Common myeloid progenitor, CD34-positive (primary cell): ENCODE data around the gene SCARF2.
"Not testable (repeated sequence)": the region's sequence is repeated elsewhere in the genome, so short reads cannot be mapped to it uniquely, and the experiment has no call there.

Experiments
- CTCF ChIA-PET: fragments of 350-600 bp; sonication (Branson Sonifier 250); formaldehyde crosslinking; loops from one replicate; lab custom pipeline; 2021; ENCODE audit warnings: antibody characterized with exemption; lab: Charles Lee
- POLR2A ChIA-PET: fragments of 350-600 bp; sonication (Branson Sonifier 250); formaldehyde crosslinking; loops from one replicate; lab custom pipeline; 2021; ENCODE audit warnings: antibody characterized with exemption; lab: Charles Lee
- DNase-seq, 3 donors: peaks; one replicate each; pipeline versions ENCODE4 v3.0.0 to v3.0.0-alpha.2; 2013
- H3K27ac ChIP-seq, 2 experiments: 1 replicate in 1 of 2; 2 replicates in 1 of 2; pipeline ENCODE4 v1.7.0; 2013; ENCODE audit warnings: inconsistent platforms in 2 of 2, low read length in 2 of 2, mild to moderate bottlenecking in 2 of 2, low read depth in 1 of 2, moderate library complexity in 1 of 2; ENCODE audit not compliant: severe bottlenecking in 2 of 2, insufficient read depth in 1 of 2, poor library complexity in 1 of 2
- H3K27me3 ChIP-seq, 5 experiments: replicated peaks in 2 of 5; 1 replicate in 3 of 5; 2 replicates in 2 of 5; pipeline versions ENCODE4 v1.6.1 to v1.7.0; 2013; ENCODE audit warnings: low read length in 4 of 5, mild to moderate bottlenecking in 2 of 5, moderate library complexity in 2 of 5, inconsistent platforms in 1 of 5; ENCODE audit not compliant: insufficient read depth in 5 of 5, control insufficient read depth in 4 of 5
- H3K36me3 ChIP-seq, 4 experiments: 1 replicate in 2 of 4; 2 replicates in 2 of 4; pipeline versions ENCODE4 v1.6.1 to v1.7.0; 2013; ENCODE audit warnings: low read length in 3 of 4, control low read depth in 1 of 4, mild to moderate bottlenecking in 1 of 4; ENCODE audit not compliant: control insufficient read depth in 4 of 4, insufficient read depth in 4 of 4
- H3K4me1 ChIP-seq, 4 experiments: 1 replicate in 3 of 4; 2 replicates in 1 of 4; pipeline versions ENCODE4 v1.6.1 to v1.7.1; 2013; ENCODE audit warnings: low read length in 3 of 4, mild to moderate bottlenecking in 3 of 4, control low read depth in 1 of 4, inconsistent platforms in 1 of 4, moderate library complexity in 1 of 4; ENCODE audit not compliant: control insufficient read depth in 4 of 4, insufficient read depth in 4 of 4; ENCODE audit errors: control extremely low read depth in 1 of 4
- H3K4me3 ChIP-seq, 7 experiments: 1 replicate in 4 of 7; 2 replicates in 3 of 7; pipeline versions ENCODE4 v1.5.1 to v1.7.0; 2013; ENCODE audit warnings: mild to moderate bottlenecking in 7 of 7, low read length in 6 of 7, moderate library complexity in 6 of 7, inconsistent platforms in 2 of 7, low read depth in 2 of 7, control low read depth in 1 of 7; ENCODE audit not compliant: insufficient read depth in 4 of 7, control insufficient read depth in 1 of 7; ENCODE audit errors: extremely low read depth in 1 of 7
- H3K9me3 ChIP-seq, 5 experiments: 1 replicate in 4 of 5; 2 replicates in 1 of 5; pipeline versions ENCODE4 v1.6.1 to v1.7.1; 2013; ENCODE audit warnings: low read length in 4 of 5, mild to moderate bottlenecking in 2 of 5, inconsistent platforms in 1 of 5, low read depth in 1 of 5, moderate library complexity in 1 of 5; ENCODE audit not compliant: control insufficient read depth in 4 of 5, insufficient read depth in 2 of 5; ENCODE audit errors: control extremely low read depth in 1 of 5
- WGBS: methylation state at CpG from one replicate; pipeline ENCODE4 v1.1.5; 2013; ENCODE audit not compliant: insufficient coverage; 5-methylcytosine and 5-hydroxymethylcytosine counted together

The SCARF2 gene

DNA sequence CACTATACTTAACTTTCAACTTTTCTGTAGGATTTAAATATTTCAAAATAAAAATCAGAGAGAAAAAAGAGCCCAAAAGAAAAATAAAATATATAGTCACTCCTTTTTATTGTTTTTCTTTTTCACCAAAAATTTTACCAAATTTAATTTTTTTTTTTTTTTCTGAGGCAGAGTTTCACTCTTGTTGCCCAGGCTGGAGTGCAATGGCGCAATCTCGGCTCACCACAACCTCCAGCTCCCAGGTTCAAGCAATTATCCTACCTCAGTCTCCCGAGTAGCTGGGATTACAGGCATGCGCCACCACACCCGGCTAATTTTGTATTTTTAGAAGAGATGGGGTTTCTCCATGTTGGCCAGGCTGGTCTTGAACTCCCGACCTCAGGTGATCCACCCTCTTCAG is 40.4 kb upstream of the SCARF2 start:
- H3K9me3 ChIP-seq, H3K4me1 ChIP-seq, POLR2A ChIA-PET, H3K27ac ChIP-seq, H3K4me3 ChIP-seq, H3K36me3 ChIP-seq, H3K27me3 ChIP-seq, DNase-seq, CTCF ChIA-PET: not testable (repeated sequence)
- WGBS = no CpG with 5 or more reads among the region's 6 CpGs

DNA sequence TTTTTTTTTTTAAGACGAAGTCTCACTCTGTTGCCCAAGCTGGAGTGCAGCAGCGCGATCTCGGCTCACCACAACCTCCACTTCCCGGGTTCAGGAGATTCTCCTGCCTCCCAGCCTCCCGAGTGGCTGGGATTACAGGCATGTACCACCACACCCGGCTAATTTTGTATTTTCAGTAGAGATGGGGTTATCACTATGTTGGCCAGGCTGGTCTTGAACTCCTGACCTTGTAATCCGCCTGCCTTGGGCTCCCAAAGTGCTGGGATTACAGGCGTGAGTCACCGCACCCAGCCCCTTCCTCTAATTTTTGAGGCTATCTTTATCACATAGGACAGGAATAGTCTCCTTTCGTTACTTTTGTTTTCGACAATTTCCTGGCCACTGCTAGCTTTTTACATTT is 37.9 kb upstream of the SCARF2 start:
- CTCF ChIA-PET, H3K27ac ChIP-seq, H3K4me3 ChIP-seq, POLR2A ChIA-PET, H3K9me3 ChIP-seq, H3K4me1 ChIP-seq, H3K27me3 ChIP-seq, H3K36me3 ChIP-seq, DNase-seq: not testable (repeated sequence)
- WGBS = 95% methylated on average over 8 of the region's 12 CpGs

DNA sequence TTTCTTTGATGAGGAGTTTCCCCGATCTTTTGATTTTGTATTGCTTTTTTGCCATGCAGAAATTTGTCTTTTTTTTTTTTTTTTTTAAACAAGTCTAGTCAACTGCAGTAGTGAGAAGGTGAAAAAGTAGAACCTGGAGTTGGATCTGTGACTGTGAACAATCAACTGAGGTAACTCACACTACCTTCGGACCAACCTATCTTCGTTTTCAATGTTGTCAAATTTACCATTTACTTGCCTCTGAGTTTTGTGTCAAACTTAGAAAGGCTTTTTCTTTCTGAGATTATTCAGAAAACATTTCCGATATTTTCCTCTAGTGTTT is 37.5 kb upstream of the SCARF2 start:
- no peaks in the 10 kb centered on the region for H3K9me3 ChIP-seq
- ChIA-PET CTCF (no interaction called here), POLR2A (no interaction called here)
- no peak overlapping the region for H3K27ac ChIP-seq
- H3K4me3 ChIP-seq = no peak overlapping the region
- WGBS = no CpG with 5 or more reads among the region's 4 CpGs
- DNase-seq = no peak
- no peaks in the 10 kb centered on the region for H3K27me3 ChIP-seq
- peaks cover 2 to 10% (median 9%) of the 10 kb centered on the region in 4 experiments for H3K36me3 ChIP-seq
- no peaks in the 10 kb centered on the region for H3K4me1 ChIP-seq

DNA sequence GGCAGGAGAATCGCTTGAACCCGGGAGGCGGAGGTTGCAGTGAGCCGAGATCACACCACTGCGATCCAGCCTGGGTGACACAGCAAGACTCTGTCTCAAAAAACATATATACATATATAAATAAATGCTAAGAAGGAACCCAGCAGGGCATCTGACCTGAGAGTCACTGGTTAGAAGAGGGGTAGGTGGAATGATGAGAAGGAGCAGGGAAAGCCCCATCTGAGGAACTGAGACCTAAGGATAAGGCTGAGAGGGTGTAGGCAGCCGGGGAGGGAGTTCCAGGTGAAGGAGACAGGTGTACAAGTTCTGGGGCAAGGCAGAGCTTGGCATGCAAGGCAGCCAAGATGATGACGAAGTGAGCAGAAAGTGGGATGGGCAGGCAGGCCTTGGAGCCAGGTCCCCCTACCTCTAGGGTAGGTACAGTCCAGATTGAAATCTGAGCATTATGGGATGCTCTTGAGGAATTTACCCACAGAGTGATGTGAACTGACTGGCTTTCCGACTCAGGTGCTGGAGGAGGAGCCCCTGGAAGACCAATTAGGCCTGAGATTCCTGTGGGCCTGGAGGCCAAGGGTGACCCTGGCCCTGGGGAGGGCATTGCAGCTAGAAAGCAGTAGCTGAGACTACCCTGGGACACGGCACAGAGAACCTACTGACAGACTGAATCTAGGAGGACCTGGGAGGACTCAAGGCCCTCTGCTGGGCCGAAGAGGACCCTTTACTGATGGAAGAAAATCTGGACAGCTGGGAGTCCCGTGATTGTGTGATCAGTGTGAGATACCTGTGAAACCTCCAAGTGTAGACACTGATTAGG is 35.2 kb upstream of the SCARF2 start:
- H3K27me3 ChIP-seq = no peaks in the 10 kb centered on the region
- WGBS = 98% methylated on average over 9 of the region's 11 CpGs
- H3K27ac ChIP-seq = no peak overlapping the region
- no peak overlapping the region for H3K4me3 ChIP-seq
- DNase-seq = no peak
- CTCF ChIA-PET = interaction anchor here (1.2 kb wide), 1 partner anchor 54 kb away, joined by 3 read pairs; no protein-coding TSS in a partner anchor
- POLR2A ChIA-PET = no interaction called here
- no peaks in the 10 kb centered on the region for H3K4me1 ChIP-seq
- H3K9me3 ChIP-seq = no peaks in the 10 kb centered on the region
- H3K36me3 ChIP-seq = peaks cover 2 to 23% (median 13%) of the 10 kb centered on the region in 4 experiments

DNA sequence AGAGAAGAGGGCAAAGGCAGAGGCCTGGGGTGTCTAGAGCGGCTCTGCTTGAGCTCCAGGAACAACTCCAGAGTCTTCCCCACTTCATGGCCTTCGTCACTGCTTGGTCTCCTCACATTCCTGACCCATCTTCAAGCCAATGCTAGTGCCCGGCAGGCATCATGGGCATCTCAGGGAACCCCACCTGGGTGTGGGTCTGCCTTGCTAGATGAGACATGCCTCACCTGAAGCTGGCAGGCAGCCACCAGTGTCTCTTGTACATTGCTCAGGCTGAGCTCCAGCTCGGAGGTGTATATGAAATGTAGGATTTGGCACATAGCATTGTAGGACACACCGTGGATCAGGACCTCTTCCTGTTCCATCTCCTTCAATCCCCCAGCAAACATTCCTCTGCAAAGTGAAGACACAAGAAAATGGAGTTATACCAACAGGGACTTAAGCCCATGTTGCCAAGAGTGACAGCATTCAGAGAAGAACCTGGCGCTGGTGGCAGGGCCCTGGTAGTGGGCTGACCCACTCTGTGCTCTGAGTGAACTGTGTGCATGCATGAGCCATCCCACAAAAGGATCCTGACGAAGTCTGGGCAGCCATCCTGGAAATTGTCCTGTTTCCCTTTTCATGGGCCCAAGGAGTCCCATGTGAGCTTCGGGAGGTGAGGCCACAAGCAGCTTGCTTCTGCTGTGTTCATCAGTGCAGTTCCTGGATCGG is 33.7 kb upstream of the SCARF2 start:
- POLR2A ChIA-PET = no interaction called here

DNA sequence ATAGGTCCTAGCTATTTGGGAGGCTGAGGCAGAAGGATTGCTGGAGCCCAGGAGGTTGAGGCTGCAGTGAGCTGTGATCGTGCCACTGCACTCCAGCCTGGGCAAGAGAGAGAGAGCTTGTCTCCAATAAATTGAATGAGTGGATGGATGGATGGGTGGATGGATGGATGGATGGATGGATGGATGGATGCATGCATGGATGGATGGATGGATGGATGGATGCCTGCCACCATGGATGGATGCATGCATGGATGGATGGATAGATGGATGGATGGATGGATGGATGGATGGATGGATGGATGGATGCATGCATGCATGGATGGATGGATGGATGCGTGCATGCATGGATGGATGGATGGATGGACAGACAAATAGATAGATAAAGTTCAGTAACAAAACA is 32.9 kb upstream of the SCARF2 start:
- H3K27me3 ChIP-seq, DNase-seq, H3K9me3 ChIP-seq, POLR2A ChIA-PET, H3K4me3 ChIP-seq, H3K4me1 ChIP-seq, H3K27ac ChIP-seq: not testable (repeated sequence)
- 100% methylated on average over 1 of the region's 2 CpGs for WGBS
- peaks cover 2 to 29% (median 13%) of the 10 kb centered on the region in 4 experiments for H3K36me3 ChIP-seq
- CTCF ChIA-PET = interaction anchor here (1.5 kb wide), 1 partner anchor 95 kb away, joined by 3 read pairs; no protein-coding TSS in a partner anchor

More for the DNA sequence above, 33.7 kb upstream of the SCARF2 start:
- no peak for DNase-seq
- CTCF ChIA-PET = interaction anchor here (0.6 to 1.5 kb wide), 2 partner anchors 16 to 94 kb away, joined by 3 read pairs; no protein-coding TSS in a partner anchor
- WGBS = 100% methylated on average over 7 of the region's 9 CpGs
- H3K4me1 ChIP-seq = no peaks in the 10 kb centered on the region
- H3K4me3 ChIP-seq = no peak overlapping the region
- H3K9me3 ChIP-seq = no peaks in the 10 kb centered on the region
- peaks cover 2 to 26% (median 13%) of the 10 kb centered on the region in 4 experiments for H3K36me3 ChIP-seq
- H3K27me3 ChIP-seq = no peaks in the 10 kb centered on the region
- no peak overlapping the region for H3K27ac ChIP-seq
